Islet precursor cell (in vitro differentiated cells): Measurements from ENCODE around the gene PCSK5.
A peak's percentile ranks its signal among the peaks of the same experiment; 100 is the strongest.

Experiments used
- DNase-seq: peaks from one replicate; pipeline ENCODE4 v3.0.0-alpha.2; 2018

Gene PCSK5

DNA sequence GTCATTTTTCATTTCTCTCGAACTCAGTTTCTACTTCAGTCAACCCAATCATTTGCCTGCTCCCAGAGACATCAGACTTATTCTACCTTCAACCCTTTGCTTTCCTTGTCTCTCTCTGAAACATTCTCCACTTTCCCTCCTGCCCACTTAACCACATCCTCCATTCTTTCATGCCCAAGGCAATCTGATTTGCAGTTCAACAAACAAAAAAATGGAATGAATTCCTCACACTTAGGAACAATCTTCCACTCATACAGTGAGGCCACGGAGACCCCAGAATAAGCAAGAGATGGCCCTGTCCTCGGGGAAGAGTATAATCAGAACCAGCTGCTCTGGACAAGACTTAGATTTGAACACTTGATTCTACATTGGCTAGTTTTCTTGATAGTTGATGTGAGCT lies 323.3 kb downstream of the PCSK5 start:
- no peak for DNase-seq

DNA sequence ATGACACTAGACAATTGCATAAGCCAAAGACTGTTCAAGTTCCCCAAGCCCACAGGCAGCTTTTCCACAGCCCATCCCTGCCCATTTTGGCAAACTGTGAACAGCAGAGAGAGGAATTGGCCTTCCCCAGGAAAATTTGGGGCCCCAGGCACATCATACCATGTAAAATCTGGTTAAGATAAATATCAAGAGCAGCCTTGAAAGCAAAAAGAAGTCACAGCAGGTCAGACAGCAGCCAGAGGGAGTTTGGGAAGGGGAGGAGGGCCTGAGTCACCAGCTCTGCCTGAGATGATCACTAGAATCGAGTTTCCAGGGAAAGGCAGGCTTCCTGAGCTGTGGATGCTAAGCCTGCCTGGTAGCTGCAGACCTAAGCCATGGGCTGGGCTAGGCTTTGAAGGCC lies 324.6 kb downstream of the PCSK5 start:
- peak; percentile 91 for DNase-seq

DNA sequence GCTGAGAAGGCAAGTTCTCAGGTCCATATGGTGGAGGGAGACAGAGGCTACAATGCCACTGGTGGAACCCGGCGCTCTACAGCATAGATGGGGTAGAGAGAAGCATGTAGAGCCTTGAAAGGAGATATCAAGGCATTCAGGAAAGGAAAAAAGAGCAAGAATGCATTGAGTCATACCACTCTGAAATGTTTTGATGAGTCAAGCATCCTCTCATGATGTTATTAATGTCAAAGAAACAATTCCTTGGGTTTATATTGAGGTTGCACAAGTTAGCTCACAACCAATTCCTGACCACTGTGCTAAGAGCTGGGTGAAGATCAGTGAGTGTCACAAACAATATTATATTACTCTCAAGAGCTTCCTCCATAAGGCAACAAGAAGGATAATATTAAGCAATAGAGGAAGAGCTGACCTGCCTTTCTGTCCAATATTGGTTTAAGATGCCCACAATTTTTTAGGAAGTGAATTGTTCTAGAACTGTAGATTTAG lies 325.7 kb downstream of the PCSK5 start:
- DNase-seq: no peak

DNA sequence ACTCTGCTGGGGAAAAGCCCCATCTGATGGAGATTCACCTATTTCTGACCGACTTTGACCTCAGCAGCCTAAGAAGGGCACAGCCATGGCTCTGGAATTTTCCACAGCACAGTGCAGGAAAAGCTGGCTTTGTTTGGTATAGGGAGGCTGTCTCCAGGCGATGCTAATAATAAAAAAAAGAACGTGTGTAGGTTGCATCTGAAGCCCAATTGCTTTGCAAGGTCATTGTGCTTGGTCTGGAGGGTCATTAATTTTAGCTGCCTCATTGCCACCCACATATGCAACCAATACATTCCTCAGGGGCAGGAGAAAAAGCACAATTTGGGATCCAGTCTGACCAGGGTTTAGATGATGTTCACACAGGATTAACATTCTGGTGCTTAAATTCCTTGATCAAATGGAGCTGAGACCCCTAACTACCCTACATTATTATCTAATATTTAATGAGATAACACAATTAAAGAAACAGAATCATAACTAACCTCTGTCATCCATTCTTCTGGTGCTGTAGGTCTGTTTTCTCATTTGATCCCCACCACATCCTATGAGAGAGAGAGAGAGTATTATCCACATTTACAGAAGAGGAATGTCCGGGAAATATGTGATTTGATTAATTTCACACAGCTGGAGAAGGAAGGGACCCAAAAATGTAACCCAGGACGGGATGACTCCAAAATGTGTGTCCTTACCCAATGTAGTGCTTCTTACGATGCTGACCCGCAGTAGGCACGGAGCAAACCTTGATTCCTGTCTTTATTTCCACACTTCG lies 327.8 kb downstream of the PCSK5 start:
- DNase-seq: no peak

DNA sequence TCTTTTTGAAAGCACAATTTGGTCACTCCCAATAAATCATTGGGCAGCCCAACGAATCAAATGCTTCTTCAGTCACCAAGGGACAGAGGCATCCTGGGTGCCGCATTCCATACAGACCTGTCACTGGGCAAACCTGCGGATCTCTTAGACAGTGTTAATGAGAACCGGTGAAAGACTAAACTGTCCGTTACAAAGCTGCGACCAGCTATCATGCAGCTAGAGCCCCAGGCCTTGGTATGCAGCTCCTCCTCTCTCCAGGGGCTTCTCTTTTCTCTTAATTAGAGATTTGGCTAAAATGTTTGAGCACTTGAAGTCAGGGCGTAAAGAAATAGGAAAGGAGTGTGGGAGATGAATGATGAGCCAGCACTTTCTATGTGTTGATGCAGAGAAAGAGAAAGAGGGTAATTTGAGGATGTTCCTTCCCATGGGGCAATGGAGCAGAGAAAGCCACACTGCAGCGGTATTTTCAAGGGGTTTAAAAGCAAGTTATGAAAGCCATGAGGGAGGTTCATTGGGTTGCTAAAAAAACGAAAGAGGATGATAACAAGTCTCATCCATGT lies 328.5 kb downstream of the PCSK5 start:
- DNase-seq: peak; percentile 69

- DNase-seq: no peak
These were observed 329.2 kb downstream of the PCSK5 start for GRCh38 chr9:76219560-76220151.

DNA sequence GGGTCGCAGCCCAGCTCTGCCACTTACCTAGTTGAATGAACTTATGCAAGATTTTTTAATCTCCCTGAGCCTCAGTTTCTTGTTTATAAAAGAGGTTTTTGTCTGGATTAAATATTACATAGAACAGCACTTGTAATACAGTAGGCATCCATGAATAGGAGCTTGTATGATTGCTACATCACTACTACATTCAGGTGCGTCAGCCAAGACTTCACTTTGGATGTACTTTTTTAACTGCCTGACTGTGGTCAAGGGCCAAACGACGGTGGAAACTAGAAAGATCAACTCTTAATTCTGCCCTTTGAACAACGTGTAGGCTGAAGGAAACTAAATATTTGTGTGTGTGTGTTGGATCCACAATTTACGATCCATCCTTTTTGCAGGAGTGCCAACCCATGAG lies 330.9 kb downstream of the PCSK5 start:
- no peak for DNase-seq

- no peak for DNase-seq
These were observed 333.4 kb downstream of the PCSK5 start for GRCh38 chr9:76223749-76224340.

DNA sequence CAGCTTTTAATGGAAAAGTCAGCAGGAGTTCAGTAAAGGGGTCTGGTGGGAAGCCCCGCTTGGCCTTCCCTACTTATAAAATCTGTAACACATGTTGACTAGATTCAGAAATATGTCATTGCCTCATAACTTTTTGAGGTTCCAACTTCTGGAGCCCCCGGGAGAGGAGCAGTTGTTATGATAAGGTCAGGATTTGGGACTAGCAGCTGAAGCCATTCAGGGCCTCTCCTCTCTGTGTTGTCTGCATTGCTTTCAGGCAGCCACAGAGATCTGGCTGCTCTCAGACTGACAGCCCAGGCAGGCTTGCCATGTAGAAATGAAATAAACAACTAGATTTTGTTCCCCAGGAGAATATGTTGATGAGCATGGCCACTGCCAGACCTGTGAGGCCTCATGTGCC lies 336.7 kb downstream of the PCSK5 start:
- no peak for DNase-seq

- no peak for DNase-seq
These were observed 340.5 kb downstream of the PCSK5 start for GRCh38 chr9:76231001-76231400.

- DNase-seq: no peak
These were observed 342.5 kb downstream of the PCSK5 start for GRCh38 chr9:76232861-76233489.

DNA sequence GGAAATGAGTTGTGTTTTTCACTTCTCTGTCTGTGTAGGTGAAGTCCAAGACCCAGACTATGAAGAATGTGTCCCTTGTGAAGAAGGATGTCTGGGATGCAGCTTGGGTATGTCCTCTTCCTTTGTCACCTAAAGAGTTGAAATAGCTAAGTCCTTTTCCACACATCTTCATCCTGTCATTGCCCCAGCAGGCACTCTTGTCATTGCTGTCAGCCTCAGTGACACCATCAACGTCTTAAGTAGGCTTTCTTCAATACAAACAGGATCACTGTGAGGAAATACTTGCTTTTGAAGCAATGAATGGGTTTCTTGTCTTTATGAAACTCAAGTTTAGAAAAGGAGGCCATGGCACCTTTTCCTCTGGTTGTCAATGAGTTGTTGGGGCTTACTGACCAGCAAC lies 350.1 kb downstream of the PCSK5 start:
- no peak for DNase-seq

DNA sequence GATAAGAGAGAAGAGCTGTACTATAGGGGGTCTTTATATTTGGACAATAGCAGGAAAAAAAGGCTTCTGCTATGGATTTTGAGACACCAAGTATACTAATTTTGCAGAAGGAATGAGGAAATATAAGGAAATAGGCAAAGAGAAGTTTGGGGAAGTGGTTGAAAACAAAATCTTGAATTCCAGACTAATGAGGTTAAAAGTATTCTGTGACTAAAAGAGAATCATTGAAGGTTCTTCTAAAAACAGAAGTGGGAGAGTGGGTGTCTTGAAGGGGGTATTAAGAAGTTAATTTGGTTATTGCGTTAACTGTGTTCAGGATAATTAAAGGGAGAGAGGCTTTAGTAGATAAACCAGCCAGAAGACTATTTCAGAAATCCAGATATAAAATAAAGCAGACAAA lies 355.0 kb downstream of the PCSK5 start:
- no peak for DNase-seq

- DNase-seq: no peak
These were observed 356.2 kb downstream of the PCSK5 start for GRCh38 chr9:76246680-76247079.

DNA sequence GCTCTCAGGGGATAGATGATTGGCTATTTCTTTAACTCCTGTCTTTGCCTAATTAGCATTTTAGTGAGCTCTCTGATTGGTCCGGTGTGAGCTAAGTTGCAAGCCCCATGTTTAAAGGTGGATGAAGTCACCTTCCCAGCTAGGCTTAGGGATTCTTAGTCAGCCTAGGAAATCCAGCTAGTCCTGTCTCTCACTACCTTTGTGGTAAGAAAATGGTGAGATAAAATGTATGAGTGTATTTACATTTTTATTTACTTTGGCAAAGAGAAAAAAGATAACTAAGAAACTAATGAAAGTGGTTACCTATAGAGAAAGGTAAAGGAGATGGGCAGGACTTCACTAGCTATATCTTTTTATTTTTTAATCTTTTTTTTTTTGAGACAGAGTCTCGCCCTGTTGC lies 357.0 kb downstream of the PCSK5 start:
- no peak for DNase-seq

- DNase-seq: no peak
These were observed 358.8 kb downstream of the PCSK5 start for GRCh38 chr9:76249309-76249708.

- DNase-seq: no peak
These were observed 365.4 kb downstream of the PCSK5 start for GRCh38 chr9:76255781-76256455.

DNA sequence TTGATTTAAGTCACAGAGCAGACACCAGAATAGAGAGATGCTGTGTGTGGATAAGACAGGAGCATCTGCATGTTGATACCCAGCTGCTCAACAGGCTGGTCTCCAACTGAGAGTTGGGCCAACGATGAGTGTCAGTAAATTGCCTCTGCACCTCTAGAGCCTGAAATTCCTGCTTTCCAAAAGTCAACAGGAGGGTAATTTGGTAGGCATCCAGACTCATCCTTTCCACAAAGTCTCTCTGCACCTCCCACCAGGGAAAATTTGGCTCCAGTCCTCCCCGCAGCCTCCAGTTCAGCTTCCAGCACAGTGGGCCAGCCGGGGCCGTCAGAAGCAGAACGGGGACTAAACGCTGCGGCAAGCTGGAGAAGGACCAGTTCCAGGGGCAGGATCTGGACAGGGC lies 366.8 kb downstream of the PCSK5 start:
- no peak for DNase-seq

DNA sequence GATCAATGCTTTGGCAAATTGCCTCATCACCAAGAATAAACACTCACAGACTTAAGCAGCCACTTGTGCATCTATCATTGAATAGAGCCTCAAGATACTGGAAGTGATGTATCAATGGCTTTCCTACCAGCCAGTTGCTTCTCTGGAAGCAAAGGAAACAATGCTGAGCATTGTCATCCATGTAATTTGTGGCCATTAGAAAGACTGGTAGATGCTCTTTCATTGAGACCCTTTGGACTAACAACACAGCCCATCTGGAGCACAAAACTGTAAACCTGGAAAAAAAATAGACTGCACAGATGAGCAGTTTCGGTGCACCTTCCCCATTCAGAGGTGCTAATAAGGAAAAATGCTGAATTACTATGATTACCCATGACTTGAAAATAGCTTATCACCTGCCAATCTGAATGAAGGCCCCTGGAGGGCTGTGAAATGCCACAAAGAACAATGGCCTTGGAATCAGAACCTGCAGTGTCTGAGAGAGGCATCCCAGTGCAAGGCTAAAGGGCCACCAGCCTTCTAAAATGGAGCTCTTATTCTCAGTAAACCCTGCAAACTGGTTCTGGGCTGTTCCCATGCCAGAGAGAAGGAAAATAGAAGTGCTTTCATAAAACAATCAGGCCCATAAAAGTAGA lies 376.3 kb downstream of the PCSK5 start:
- peak; percentile 79 for DNase-seq

DNA sequence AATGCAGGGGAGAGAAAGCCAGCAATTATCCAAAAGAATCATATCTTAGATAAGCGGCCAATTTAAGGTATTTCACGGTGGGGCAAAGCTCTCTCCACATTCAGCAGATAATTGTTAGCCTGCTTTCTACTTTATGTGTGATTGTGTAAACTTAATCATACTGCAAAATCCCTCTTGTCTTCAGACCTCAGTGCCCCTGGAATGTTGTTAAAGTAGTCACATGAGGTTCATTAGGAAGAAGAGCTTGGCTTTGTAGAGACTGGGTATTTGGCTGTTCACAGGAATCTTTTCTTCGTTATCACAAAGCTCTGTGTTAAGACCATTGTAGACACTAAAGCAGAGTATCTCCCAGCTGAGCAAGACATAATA lies 376.8 kb downstream of the PCSK5 start:
- DNase-seq: no peak

GRCh38 chr9:76269789-76270188 lies 379.3 kb downstream of the PCSK5 start:
- DNase-seq: no peak

- DNase-seq: no peak
These were observed 381.3 kb downstream of the PCSK5 start for GRCh38 chr9:76271755-76272154.
